HCEC 1CT (cell line): ENCODE results near the gene ETNPPL.

Source experiments
- DNase-seq: peaks from one replicate; pipeline ENCODE4 v3.0.0-alpha.2; 2017

Gene ETNPPL

GRCh38 chr4:108762559-108763225, at the start of gene ETNPPL:
Gene ETNPPL (minus strand): TSS chr4:108763053. CDS start chr4:108762898, 155 bp downstream.
- no peak for DNase-seq

DNA sequence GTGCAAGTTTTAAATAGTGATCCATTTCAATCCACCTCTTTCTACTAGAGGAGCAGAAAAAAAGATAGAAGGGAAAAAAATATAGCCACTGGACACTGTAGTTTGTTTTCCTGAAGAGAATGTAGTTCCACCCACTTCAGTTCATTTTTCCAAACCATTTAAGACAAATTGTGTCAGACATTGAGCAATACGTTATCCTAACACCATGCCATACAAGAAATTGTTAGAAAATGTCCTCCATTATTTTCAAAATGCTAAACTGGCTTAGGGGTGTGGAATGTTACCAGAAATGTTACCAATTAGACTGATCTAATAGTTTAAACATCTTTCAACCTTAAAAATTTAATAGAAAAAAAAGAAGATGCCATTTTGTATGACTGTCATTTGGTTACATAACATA, 48.6 kb upstream of the ETNPPL start:
- no peak for DNase-seq

DNA sequence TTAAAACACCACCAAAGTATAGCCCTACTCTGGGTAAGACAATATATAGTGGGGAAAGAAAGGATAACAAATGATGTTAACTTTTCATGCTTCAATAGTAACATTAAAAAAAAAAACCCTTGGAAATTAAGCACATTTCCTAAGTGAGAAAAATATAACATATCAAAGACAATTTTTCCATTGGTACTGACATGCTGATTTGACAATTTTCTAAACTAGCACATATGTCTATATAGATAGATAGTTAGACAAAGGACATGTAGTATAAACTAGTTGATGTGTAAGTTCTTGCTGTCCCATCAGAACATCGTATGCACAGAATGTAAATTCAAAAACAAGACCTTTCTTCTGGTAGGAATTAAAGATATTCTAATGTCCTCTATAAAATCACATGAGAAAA, 47.2 kb upstream of the ETNPPL start:
- DNase-seq: no peak

DNA sequence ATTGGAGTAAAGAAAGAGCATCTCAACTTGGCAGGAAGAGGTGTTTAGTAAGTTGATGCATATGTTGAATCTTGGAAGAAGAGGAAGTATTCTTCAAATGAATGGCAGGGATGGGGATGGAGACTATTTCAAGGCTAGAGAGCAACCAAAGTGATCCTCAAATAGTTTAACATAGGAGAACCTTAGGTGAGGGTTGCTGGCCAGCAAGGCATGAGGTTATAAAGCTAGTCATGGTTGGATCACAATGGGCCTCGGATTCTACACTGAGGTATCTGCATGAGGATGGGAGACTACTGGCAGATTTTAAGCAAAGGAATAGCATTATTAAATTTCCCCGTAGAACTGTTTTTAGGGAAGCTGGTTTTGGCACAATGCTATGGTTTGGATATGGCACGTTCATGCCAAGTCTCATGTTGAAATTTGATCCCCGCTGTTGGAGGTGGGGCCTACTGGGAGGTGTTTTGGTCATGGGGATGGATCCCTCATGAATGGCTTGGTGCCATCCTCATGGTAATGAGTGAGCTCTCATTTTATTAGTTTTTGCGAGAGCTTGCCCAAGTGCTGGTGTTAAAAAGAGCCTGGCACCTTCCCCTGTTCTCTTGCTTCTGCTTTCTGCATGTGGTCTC, 41.9 kb upstream of the ETNPPL start:
- DNase-seq: no peak

DNA sequence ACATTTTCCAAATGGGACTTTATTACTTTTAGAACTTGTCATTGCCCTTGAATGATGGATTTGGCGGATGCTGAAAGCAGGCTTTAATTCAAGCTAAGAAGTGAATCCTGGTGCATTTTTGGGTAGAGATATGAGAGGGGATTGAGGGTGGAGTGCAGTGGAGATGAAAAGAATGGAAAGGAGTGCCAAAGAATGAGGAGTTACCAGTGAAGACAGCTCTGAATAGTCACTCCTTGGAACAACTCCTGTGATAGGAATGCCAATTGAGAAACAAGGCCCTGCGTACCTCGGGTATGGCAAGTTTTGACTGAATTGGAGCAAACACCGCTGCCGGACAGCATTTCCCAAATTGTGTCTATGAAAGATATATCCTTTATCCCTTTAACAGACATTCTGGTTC, 36.5 kb upstream of the ETNPPL start:
- no peak for DNase-seq

- no peak for DNase-seq
Measured at GRCh38 chr4:108796173-108796572, 33.3 kb upstream of the ETNPPL start.

GRCh38 chr4:108795733-108796132, 32.9 kb upstream of the ETNPPL start:
- no peak for DNase-seq

GRCh38 chr4:108794136-108794535, 31.3 kb upstream of the ETNPPL start:
- DNase-seq: peak; percentile 10

DNA sequence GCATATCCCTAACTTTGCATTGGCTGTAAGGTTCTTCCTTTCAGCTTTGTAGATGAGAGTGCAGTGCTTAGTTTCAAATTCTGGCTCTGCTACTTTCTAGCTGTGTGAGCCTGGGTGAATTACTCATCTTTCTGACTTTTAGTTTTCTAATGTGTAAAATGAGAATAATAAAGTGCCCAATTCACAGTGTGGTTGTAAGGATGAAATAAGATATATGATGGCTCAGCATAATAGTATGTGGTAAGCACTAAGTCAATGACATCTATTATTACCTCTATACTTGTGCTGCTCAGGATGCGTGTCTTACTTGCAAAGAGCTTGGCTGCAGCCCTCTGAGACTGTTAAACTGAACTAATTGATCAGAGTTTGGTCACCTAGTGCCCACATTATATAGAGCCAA, 30.6 kb upstream of the ETNPPL start:
- DNase-seq: peak; percentile 3

DNA sequence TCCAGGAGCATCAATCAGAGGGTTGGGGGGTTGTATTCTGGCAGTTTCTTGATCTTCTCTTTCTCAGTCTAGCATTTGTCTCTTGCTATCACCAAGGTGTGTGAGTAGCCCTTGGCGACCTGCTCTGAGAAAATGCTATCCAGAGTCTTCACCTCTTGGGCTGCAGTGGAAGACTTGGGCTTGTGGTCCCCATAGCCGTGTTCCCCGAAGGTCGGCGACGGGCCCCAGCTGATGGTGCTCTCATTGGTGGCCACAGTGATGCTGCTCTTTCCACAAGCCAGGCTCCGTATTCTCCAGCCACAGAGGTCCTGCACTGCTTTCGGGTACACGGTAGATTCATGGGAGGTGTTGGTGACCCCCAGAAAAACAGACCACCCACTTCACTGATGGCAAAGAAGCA, 25.9 kb upstream of the ETNPPL start:
- DNase-seq: no peak

DNA sequence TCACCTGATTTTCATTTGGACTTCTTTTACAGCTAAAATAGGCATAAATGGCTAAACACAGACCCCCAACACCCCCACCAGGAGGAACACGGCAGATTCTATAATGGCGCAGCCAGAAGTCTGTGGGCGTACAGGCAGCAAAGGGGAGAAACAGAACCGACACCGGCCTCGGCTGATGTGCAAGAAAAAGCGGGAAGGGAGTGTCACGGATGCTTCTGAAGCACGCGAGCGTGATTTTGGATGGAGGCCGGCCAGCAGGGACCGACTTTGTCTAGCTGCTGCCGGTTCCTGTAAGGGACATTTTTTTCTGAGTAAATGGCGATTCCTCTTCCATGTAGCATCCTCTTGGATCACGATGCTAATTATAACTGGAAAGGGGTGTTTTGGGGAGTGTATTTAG, 24.9 kb upstream of the ETNPPL start:
- no peak for DNase-seq

DNA sequence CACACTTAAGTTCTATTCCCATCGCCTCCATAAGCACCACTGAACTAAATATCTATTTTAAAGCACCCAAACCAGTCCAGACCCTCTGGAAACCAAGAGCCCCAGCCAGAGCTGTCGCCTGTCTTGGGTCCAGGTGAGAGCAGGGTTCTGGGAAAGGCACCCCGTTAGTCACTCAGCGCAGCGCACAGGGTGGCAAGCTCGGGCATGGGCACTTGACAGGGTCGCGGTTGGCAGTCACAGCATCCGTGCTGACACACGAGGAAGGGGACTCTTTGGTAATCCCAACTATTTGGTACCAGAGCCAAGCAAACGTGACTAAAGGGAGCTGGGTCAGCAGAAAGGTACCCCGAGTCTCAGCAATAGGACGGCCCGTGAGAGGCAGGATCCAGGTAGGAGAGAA, 24.3 kb upstream of the ETNPPL start:
- no peak for DNase-seq

- no peak for DNase-seq
Measured at GRCh38 chr4:108786351-108786750, 23.5 kb upstream of the ETNPPL start.

- no peak for DNase-seq
Measured at GRCh38 chr4:108783665-108784463, 21.0 kb upstream of the ETNPPL start.

- DNase-seq: no peak
Measured at GRCh38 chr4:108779958-108780357, 17.1 kb upstream of the ETNPPL start.

DNA sequence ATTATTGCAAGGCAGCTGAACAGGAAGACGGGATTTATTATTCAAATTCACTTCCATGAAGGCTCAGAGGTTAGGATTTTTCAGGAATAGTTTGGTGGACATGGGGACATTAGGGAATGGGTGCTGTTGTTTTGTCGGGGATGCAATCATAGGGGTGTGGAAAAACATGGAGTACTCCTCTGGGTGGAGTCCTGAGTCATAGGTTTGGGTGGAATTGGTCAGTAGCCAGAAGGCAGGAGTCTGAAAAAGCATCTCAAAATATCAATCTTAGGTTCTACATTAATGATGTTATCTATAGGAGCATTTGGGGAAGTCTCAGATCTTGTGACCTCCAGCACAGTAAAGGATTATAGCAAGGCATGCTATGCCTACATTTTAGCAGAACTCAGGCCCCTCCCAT, 14.5 kb upstream of the ETNPPL start:
- no peak for DNase-seq

GRCh38 chr4:108775921-108776320, 13.1 kb upstream of the ETNPPL start:
- no peak for DNase-seq

- no peak for DNase-seq
Measured at GRCh38 chr4:108774809-108775530, 12.1 kb upstream of the ETNPPL start.

GRCh38 chr4:108772402-108772801, 9.5 kb upstream of the ETNPPL start:
- no peak for DNase-seq

- no peak for DNase-seq
Measured at GRCh38 chr4:108766058-108766457, 3.2 kb upstream of the ETNPPL start.

- DNase-seq: no peak
Measured at GRCh38 chr4:108763986-108764385, 1.1 kb upstream of the ETNPPL start.

DNA sequence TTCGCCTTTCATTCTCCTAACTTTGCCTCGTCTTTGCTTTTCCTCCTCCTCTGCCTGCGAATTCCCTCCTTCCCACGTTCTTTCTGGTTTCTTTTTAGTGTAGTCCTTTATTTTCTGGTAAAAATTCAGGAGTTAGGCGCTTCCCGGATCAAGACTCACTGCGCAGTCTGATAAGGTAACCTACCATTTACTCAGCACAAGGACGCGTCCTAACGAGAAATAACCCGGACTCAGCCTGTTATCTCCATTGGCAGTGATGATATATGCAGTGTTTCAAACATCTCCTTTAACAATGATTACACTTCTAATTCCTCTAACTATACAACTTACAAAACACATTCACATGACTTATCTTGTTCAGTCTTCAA, 357 bp upstream of the ETNPPL start:
- DNase-seq: no peak

DNA sequence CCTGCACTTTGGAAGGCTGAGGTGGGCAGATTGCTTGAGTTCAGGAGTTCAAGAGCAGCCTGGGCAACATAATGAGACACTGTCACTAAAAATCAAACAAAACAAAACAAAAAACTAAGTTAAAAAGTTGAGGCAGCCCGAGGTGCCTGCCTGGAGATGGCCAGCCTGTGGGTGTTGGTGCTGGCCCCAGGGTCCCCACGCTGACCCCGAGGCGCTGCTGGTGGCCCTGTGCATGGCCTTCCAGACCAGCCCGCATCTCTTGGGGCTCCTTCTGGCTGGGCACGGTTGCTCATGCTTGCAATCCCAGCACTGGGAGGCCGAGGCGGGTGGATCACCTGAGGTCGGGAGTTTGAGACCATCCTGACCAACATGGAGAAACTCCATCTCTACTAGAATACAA, 4.4 kb downstream of the ETNPPL start:
- no peak for DNase-seq

DNA sequence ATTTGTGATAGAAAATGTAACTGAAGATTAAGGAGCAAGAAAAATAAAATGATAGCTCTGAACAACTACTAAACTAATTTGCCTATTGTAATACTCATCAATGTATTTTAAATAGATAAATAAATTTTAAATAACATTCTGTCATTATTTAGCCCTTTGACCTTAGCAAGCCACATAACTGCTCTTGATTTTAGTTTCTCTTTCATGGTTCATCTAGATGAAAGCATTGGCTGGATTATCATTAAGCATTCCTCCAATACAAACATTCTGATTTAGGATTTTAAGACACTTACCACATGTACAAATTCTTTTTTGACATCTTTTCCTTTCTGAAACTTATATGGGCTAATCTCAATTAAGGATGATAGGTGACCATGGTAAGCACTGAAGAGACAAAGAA, 8.5 kb downstream of the ETNPPL start:
- DNase-seq: no peak
